Measurements from ENCODE around the gene GRM4.

GRM4 gene

GRCh38 chr6:34113532-34113931, 32.4 kb downstream of the GRM4 start:
- TF ChIP-seq CTCF (IDR thresholded peaks at IDR 0.05; ENCODE audit: insufficient read depth, missing control alignments) = no peak
- FAIRE-seq (no peak), DNase-seq (ENCODE audit: insufficient read length, low spot score) (no peak)

DNA sequence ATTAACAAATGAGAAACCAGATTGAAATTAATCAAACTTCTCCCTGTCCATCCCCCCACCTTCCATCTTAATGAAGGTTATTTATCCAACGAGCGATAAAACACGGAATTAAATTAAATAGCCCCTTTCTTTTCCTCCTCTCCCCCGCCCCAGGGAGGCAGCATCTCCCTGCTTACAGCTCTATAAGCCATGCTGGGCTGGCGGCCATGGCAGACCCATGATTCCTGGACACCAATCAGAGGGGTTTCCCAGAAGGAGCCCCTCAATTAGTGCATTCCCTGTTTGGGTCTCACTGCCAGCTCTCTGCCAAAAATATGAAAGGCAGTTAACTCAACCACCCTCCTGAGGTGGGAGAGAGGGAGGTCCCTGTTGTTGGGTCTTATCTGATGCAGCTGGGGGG, 33.8 kb downstream of the GRM4 start:
- FAIRE-seq (no peak), DNase-seq (ENCODE audit: insufficient read length, low spot score) (no peak)
- no peak for TF ChIP-seq CTCF (IDR thresholded peaks at IDR 0.05; ENCODE audit: insufficient read depth, missing control alignments)

GRCh38 chr6:34110610-34111009, 35.3 kb downstream of the GRM4 start:
- DNase-seq (ENCODE audit: insufficient read length, low spot score) = no peak
- no peak for FAIRE-seq
- no peak for TF ChIP-seq CTCF (IDR thresholded peaks at IDR 0.05; ENCODE audit: insufficient read depth, missing control alignments)

GRCh38 chr6:34108176-34108575, 37.7 kb downstream of the GRM4 start:
- TF ChIP-seq CTCF (IDR thresholded peaks at IDR 0.05; ENCODE audit: insufficient read depth, missing control alignments) = no peak
- DNase-seq (ENCODE audit: insufficient read length, low spot score) (no peak), FAIRE-seq (no peak)

GRCh38 chr6:34106900-34107299, 39.0 kb downstream of the GRM4 start:
- TF ChIP-seq CTCF (IDR thresholded peaks at IDR 0.05; ENCODE audit: insufficient read depth, missing control alignments) = no peak

DNA sequence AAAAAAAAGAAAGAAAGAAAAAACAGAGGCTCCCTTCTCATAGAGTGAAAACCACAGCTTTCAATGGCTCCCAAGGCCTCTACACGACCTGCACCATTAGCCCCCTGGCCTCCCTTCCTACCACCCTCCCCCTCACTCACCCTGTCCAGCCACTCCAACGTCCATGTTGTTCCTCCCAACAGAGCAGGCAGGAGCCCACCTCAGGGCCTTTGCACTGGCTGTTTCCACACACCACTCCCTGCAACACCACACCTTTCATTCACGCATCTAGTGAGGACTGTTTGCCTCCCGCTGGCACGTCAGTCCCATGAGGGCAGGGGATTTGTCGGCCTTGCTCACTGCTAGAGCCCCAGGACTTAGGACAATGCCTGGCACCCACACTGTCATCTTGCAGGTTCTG, 39.5 kb downstream of the GRM4 start:
- no peak for FAIRE-seq
- no peak for DNase-seq (ENCODE audit: insufficient read length, low spot score)
- no peak for TF ChIP-seq CTCF (IDR thresholded peaks at IDR 0.05; ENCODE audit: insufficient read depth, missing control alignments)

More at GRCh38 chr6:34106900-34107299, 39.0 kb downstream of the GRM4 start:
- FAIRE-seq (no peak), DNase-seq (ENCODE audit: insufficient read length, low spot score) (no peak)

GRCh38 chr6:34104628-34105027, 41.3 kb downstream of the GRM4 start:
- no peak for DNase-seq (ENCODE audit: insufficient read length, low spot score)
- FAIRE-seq = no peak
- no peak for TF ChIP-seq CTCF (IDR thresholded peaks at IDR 0.05; ENCODE audit: insufficient read depth, missing control alignments)

Measured in D721Med (cell line).